Suprapubic skin (tissue), 4 donors: ENCODE data around the gene PXT1.

Experiments
- CTCF ChIP-seq, 2 donors: fragments of 200-600 bp in 1 of 2; fragments of 450-650 bp in 1 of 2; sonication (generic) in 1 of 2; IDR thresholded peaks; one replicate each; pipeline ENCODE4 v1.5.1; 2016 to 2019; ENCODE audit warnings: antibody characterized with exemption in 2 of 2, mild to moderate bottlenecking in 1 of 2, moderate library complexity in 1 of 2
- EP300 ChIP-seq: sonication (generic); formaldehyde crosslinking; IDR thresholded peaks from one replicate; pipeline ENCODE4 v1.6.1; 2017; ENCODE audit warnings: antibody characterized with exemption
- POLR2A ChIP-seq, 2 donors: fragments of 450-650 bp; IDR thresholded peaks; one replicate each; pipeline ENCODE4 v1.6.1; 2017; ENCODE audit warnings: antibody characterized with exemption in 2 of 2, mild to moderate bottlenecking in 2 of 2, moderate library complexity in 2 of 2
- POLR2AphosphoS5 ChIP-seq, 3 donors: sonication (generic); formaldehyde crosslinking; IDR thresholded peaks; one replicate each; pipeline ENCODE4 v1.6.1; 2017; ENCODE audit warnings: antibody characterized with exemption in 3 of 3

GRCh38 chr6:36376742-36377141 is 65.9 kb downstream of the PXT1 start:
- TF ChIP-seq CTCF (IDR thresholded peaks at IDR 0.05) (no peak), EP300 (no peak), POLR2A (IDR thresholded peaks at IDR 0.05) (no peak), POLR2AphosphoS5 (IDR thresholded peaks at IDR 0.05) (no peak)
